Measurements from ENCODE around the gene SLC6A3.
A peak's percentile ranks its signal among the peaks of the same experiment; 100 is the strongest.

SLC6A3 gene

GRCh38 chr5:1344975-1345838 lies 100.0 kb downstream of the SLC6A3 start, which contains the start of gene CLPTM1L:
CLPTM1L (minus strand) TSS chr5:1345099; CDS start chr5:1344841, 258 bp downstream.
- Histone ChIP-seq H3K4me3 (peak within 1 kb of the TSS; percentile 81 to 96 (median 89)), H3K27ac (peak within 1 kb of the TSS; percentile 82 to 99 (median 94))

- Histone ChIP-seq H3K4me3 (peak overlapping the region; percentile 77 to 96 (median 87)), H3K27ac (peak overlapping the region in 19 of 21 experiments; percentile 30 to 91 (median 79))
Measured at GRCh38 chr5:1343931-1344901, 101.0 kb downstream of the SLC6A3 start.

- peak overlapping the region in 2 of 21 experiments; percentile 81 to 91 for H3K27ac ChIP-seq
- peak overlapping the region in 2 of 7 experiments; percentile 81 to 91 for H3K4me3 ChIP-seq
Measured at GRCh38 chr5:1343315-1343751, 101.9 kb downstream of the SLC6A3 start.

Data from skin epidermis (tissue), 12 donors.